ENCODE measurements around the gene NOTO. TPM values are rescaled to one million over a fixed set of nuclear protein-coding genes. Genes with fewer than 3 reads are reported as not detected.

NOTO gene
- total RNA-seq, 1 experiment from 2014 or later, result 0.66 TPM

- Histone ChIP-seq H3K23ac (ENCODE audit: insufficient read length, low read depth, low read length) (no peak overlapping the region), H3K4me1 (ENCODE audit: insufficient read depth, low read length) (no peaks in the 10 kb centered on the region), H3T11ph (ENCODE audit: low read length) (no peak overlapping the region), H3K4me2 (ENCODE audit: insufficient read depth, insufficient read length, low read length) (no peak overlapping the region), H3K79me1 (ENCODE audit: insufficient read depth, low read depth, low read length, poor library complexity, severe bottlenecking) (no peaks in the 10 kb centered on the region), H2AK5ac (ENCODE audit: insufficient read length, low read length) (no peak overlapping the region), H3K23me2 (ENCODE audit: insufficient read length, low read depth, low read length, poor library complexity, severe bottlenecking) (no peaks in the 10 kb centered on the region), H3K14ac (ENCODE audit: insufficient read depth, low read length) (no peak overlapping the region), H3K27ac (ENCODE audit: insufficient read length, low read depth, low read length) (no peak overlapping the region), H2BK15ac (ENCODE audit: low read depth, low read length) (no peak overlapping the region), H3K18ac (ENCODE audit: insufficient read length, low read depth, low read length) (no peak overlapping the region), H4K91ac (ENCODE audit: insufficient read length, low read depth, low read length) (no peak overlapping the region), H3K9ac (ENCODE audit: extremely low read depth, insufficient read length, low read length) (no peak overlapping the region), H3K56ac (ENCODE audit: insufficient read length, low read depth, low read length) (no peak overlapping the region), H2BK120ac (ENCODE audit: low read depth, low read length, poor library complexity, severe bottlenecking) (no peak overlapping the region), H4K8ac (replicated peaks; ENCODE audit: insufficient read length, low read depth, low read length) (no peak overlapping the region), H4K20me1 (ENCODE audit: control insufficient read depth, insufficient read depth, insufficient read length) (no peaks in the 10 kb centered on the region), H3K27me3 (ENCODE audit: insufficient read depth, low read length) (no peaks in the 10 kb centered on the region), H3K4ac (ENCODE audit: low read depth, low read length) (no peak overlapping the region), H2BK20ac (ENCODE audit: low read depth, low read length, poor library complexity, severe bottlenecking) (no peak overlapping the region), H3K9me3 (ENCODE audit: control insufficient read depth, low read depth, low read length) (no peaks in the 10 kb centered on the region), H4K5ac (ENCODE audit: insufficient read length, low read depth, low read length) (no peak overlapping the region), H2BK12ac (ENCODE audit: insufficient read length, low read depth, low read length) (no peak overlapping the region), H2BK5ac (ENCODE audit: insufficient read length, low read length) (no peak overlapping the region), H2AFZ (ENCODE audit: low read length) (no peak overlapping the region), H3K79me2 (ENCODE audit: insufficient read depth, low read length) (peaks cover 7% of the 10 kb centered on the region; the same call in 1 of the 2 replicates)
- no CpG with 5 or more reads among the region's 7 CpGs for WGBS (ENCODE audit: extremely low coverage, insufficient read length, low lambda C conversion rate)
- Mint-ChIP-seq H3K27ac (no peak overlapping the region; a peak in 1 of 7 replicates), H3K36me3 (ENCODE audit: insufficient read depth in 1 of 3, low read depth in 3 of 3) (no peaks in the 10 kb centered on the region), H3K27me3 (ENCODE audit: low read depth) (peaks cover 9% of the 10 kb centered on the region), H3K4me3 (no peak overlapping the region), H3K9me3 (no peaks in the 10 kb centered on the region), H3K4me1 (peaks cover 18 to 33% of the 10 kb centered on the region in 2 experiments)
- TF ChIP-seq CTCF (conservative IDR thresholded peaks at IDR 0.05), result no peak
- no peak for DNase-seq
Observed at GRCh38 chr2:73212098-73212447, 9.7 kb downstream of the NOTO start.

Data from H9 (cell line).